GM12878 (cell line): ENCODE results near the gene HYOU1. TPM values are rescaled to one million over a fixed set of nuclear protein-coding genes. Genes with fewer than 3 reads are reported as not detected.

ENCODE experiments used
- CREB1 ChIP-seq: IDR thresholded peaks from 2 replicates; pipeline ENCODE4 v1.6.1; 2012; ENCODE audit warnings: low read depth, mild to moderate bottlenecking, inconsistent platforms
- E2F4 ChIP-seq: IDR thresholded peaks from 2 replicates; pipeline ENCODE4 v1.6.1; 2012; ENCODE audit warnings: low read depth, low read length, improper control_type of control experiment
- EED ChIP-seq: sonication (generic); IDR thresholded peaks from 2 replicates; pipeline ENCODE4 v1.6.1; 2016; ENCODE audit warnings: antibody characterized with exemption, low read depth
- ELK1 ChIP-seq: IDR thresholded peaks from 2 replicates; pipeline ENCODE4 v1.6.1; 2012; ENCODE audit warnings: low read depth, low read length, improper control_type of control experiment
- ETV6 ChIP-seq, 2 experiments: fragments of 450-650 bp in 1 of 2; IDR thresholded peaks in 1 of 2; conservative IDR thresholded peaks in 1 of 2; 2 replicates each; pipeline ENCODE4 v1.6.1; 2014; ENCODE audit warnings: antibody characterized with exemption in 1 of 2, borderline replicate concordance in 1 of 2, low read depth in 1 of 2, mild to moderate bottlenecking in 1 of 2, moderate library complexity in 1 of 2
- IKZF2 ChIP-seq, 2 experiments: fragments of 450-650 bp; IDR thresholded peaks; 2 replicates each; pipeline ENCODE4 v1.6.1; 2017; ENCODE audit warnings: mild to moderate bottlenecking in 2 of 2, moderate library complexity in 2 of 2
- IRF4 ChIP-seq: IDR thresholded peaks from 2 replicates; pipeline ENCODE4 v1.6.1; 2011; ENCODE audit warnings: low read depth, low read length
- IRF5 ChIP-seq: fragments of 450-650 bp; IDR thresholded peaks from 2 replicates; pipeline ENCODE4 v1.6.1; 2017; ENCODE audit warnings: borderline replicate concordance
- KAT2A ChIP-seq: conservative IDR thresholded peaks from 2 replicates; pipeline ENCODE4 v1.6.1; 2011; ENCODE audit warnings: low read depth, low read length; ENCODE audit not compliant: control insufficient read depth
- MYC ChIP-seq: IDR thresholded peaks from 2 replicates; pipeline ENCODE4 v1.6.1; 2011; ENCODE audit warnings: mild to moderate bottlenecking, low read length, moderate library complexity, inconsistent platforms; ENCODE audit not compliant: insufficient read depth, insufficient replicate concordance, insufficient read length, severe bottlenecking
- NFXL1 ChIP-seq: fragments of 450-650 bp; IDR thresholded peaks from 2 replicates; pipeline ENCODE4 v1.6.1; 2017; ENCODE audit warnings: antibody characterized with exemption, mild to moderate bottlenecking, borderline replicate concordance
- NR2F1 ChIP-seq: fragments of 450-650 bp; conservative IDR thresholded peaks from 2 replicates; pipeline ENCODE4 v1.6.1; 2017; ENCODE audit warnings: mild to moderate bottlenecking
- PKNOX1 ChIP-seq: fragments of 450-650 bp; IDR thresholded peaks from 2 replicates; pipeline ENCODE4 v1.6.1; 2016; ENCODE audit warnings: mild to moderate bottlenecking
- RAD21 ChIP-seq: IDR thresholded peaks from 2 replicates; pipeline ENCODE4 v1.6.1; 2011; ENCODE audit warnings: mild to moderate bottlenecking, low read depth, low read length, moderate library complexity; ENCODE audit not compliant: insufficient read depth
- SKIL ChIP-seq: fragments of 450-650 bp; IDR thresholded peaks from 2 replicates; pipeline ENCODE4 v1.6.1; 2017; ENCODE audit warnings: mild to moderate bottlenecking, low read depth, inconsistent platforms; ENCODE audit not compliant: poor library complexity, severe bottlenecking
- SMC3 ChIP-seq: IDR thresholded peaks from 2 replicates; pipeline ENCODE4 v1.6.1; 2011; ENCODE audit warnings: low read length, improper control_type of control experiment, borderline replicate concordance
- SP1 ChIP-seq: IDR thresholded peaks from one replicate; pipeline ENCODE4 v1.6.1; 2011; ENCODE audit warnings: low read depth, low read length
- TARDBP ChIP-seq: IDR thresholded peaks from 2 replicates; pipeline ENCODE4 v1.6.1; 2016; ENCODE audit warnings: borderline replicate concordance
- TCF7 ChIP-seq: IDR thresholded peaks from 2 replicates; pipeline ENCODE4 v1.6.1; 2014; ENCODE audit warnings: antibody characterized with exemption, borderline replicate concordance
- polyA plus RNA-seq, 11 experiments: library from polyadenylated mRNA; depleted of rRNA in 4 of 11; unstranded in 6 of 11; stranded (reverse) in 5 of 11; fragments of >200 nt; fragmentation: Nextera tagmentation in 4 of 11; fragmentation: Illumina TruSeq in 1 of 11; extraction: Ambion mirVana in 4 of 11; extraction: Trizol in 1 of 11; gene quantifications; 1 replicate in 1 of 11; 2 replicates in 10 of 11; pipeline versions ENCODE4 v1.2.1 to v1.2.3, GENCODE V29; 2011 to 2016; ENCODE audit warnings: inconsistent platforms in 2 of 11, missing spikeins in 2 of 11, low read depth in 1 of 11
- total RNA-seq, 4 experiments: library from RNA; depleted of rRNA in 3 of 4; stranded (reverse); fragments of >200 nt in 3 of 4; fragmentation: Illumina TruSeq in 1 of 4; extraction: Trizol in 1 of 4; gene quantifications; 2 replicates each; pipeline versions ENCODE4 v1.2.1 to v1.2.3, GENCODE V29; 2013 to 2021
- TF ChIP-seq, protein P1 (sequence below): IDR thresholded peaks from 2 replicates; pipeline ENCODE4 v1.6.1; 2011; ENCODE audit warnings: low read depth, mild to moderate bottlenecking, low read length, moderate library complexity, borderline replicate concordance; ENCODE audit errors: extremely low read depth

Gene HYOU1
- total and polyA plus RNA-seq, 10 of the 15 experiments (the other 5 are each of a cell fraction or from before 2014, with no cell fraction given) = 15.4 to 157 (median 109) TPM

GRCh38 chr11:118996926-118997626 lies 59.9 kb downstream of the HYOU1 start (continued):
- TF ChIP-seq, protein P1, sequence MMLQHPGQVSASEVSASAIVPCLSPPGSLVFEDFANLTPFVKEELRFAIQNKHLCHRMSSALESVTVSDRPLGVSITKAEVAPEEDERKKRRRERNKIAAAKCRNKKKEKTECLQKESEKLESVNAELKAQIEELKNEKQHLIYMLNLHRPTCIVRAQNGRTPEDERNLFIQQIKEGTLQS = no peak
- TF ChIP-seq EED (peak; percentile 78), TARDBP (no peak), SP1 (no peak), RAD21 (0 out of 2 replicates have a peak, but pooled peaks have one; percentile 7), IKZF2 (IDR thresholded peaks at IDR 0.05) (peak; percentile 46 to 47; a peak in 3 of 4 replicates), KAT2A (no peak), ELK1 (no peak), TCF7 (no peak), ETV6 (conservative IDR thresholded peaks at IDR 0.05 in 1 of 2, IDR thresholded peaks at IDR 0.05 in 1 of 2; ENCODE audit: borderline replicate concordance in 1 of 2, low read depth in 1 of 2) (peak in 1 of 2 experiments; percentile 31; a peak in 1 of 4 replicates), SMC3 (no peak), SKIL (peak; percentile 48), IRF5 (no peak), NR2F1 (no peak), MYC (no peak), E2F4 (no peak), IRF4 (peak; percentile 87; the same call in 1 of the 2 replicates), PKNOX1 (no peak), CREB1 (no peak), NFXL1 (no peak)
